GM21423 (cell line): Measurements from ENCODE around the gene FURIN.
A peak's percentile ranks its signal among the peaks of the same experiment; 100 is the strongest.
"Not testable (repeated sequence)": the region's sequence is repeated elsewhere in the genome, so short reads cannot be mapped to it uniquely, and the experiment has no call there.

Experiments
- ATAC-seq: cut with Tn5 transposase; IDR thresholded peaks from one replicate; pipeline ENCODE4 v1.9.1; 2021; ENCODE audit warnings: mild to moderate bottlenecking, moderate library complexity; ENCODE audit not compliant: unreplicated experiment

Gene FURIN

DNA sequence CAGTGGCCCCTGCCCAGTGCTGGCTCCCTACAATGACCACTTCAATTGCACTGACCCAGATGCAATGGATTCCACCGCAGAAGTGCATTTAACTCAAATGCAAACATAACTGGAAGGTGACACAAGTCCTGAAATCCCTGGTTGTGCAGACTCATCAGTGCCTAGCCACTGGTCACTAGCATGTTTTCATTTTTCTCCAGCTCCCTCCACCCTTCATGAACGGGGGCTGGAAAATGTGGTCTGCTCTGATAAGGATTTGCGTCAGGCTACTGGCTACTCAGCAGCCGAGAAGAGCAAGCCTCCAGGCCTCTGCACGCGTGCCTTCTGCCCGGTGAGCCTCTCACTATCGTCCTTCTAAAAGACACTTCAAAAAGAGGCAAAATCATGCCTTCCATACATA, 27.4 kb upstream of the FURIN start:
- no peak for ATAC-seq

DNA sequence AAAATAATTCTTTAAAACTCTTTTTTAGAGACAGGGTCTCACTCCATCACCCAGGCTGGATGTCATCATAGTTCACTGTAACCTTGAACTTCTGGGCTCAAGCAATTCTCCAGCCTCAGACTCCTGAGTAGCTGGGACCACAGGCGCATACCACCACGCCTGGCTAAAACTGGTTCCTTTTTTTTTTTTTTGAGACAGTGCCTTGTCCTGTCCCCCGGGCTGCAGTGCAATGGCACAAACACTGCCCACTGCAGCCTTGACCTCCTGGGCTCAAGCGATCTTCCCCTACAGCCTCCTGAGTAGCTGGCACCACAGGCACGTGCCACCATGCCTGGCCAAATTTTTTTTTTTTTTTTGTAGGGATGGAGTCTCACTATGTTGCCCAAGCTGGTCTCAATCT, 23.7 kb upstream of the FURIN start:
- ATAC-seq: no peak

DNA sequence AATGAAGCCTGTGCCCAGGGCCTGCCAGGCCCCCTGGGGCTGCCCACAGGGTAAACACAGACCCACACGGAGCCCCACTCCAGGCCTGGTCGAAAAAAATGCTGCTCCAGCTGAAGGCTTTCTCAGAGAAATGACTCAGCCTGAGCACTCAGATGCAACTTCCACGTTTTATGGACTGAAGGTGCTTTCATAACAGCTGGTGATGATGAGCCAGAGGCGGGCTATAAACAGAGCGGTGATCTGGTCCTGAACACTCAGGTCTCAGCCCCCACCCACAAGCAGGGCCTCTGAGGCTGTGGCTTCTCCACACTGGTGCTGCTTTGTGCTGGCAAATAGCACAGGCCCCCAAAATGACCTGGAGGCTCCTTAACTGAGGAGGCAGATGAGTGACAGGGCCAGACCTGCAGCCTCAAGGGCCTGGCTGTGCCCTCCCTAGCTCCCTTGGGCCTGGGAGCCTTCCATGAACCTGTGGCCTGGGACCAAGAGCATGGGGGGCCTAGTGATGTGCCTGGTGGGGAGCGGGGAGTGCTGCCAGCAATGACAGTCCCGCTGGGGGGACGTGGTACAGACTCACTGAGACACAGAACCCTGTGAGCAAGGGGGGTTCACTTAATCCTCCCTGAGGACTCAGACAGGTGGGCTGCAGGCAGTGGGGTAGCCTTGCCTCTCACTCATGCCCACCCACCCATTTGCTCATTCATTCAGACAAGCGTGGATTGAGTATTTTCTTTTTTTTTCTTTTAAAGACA, 23.0 kb upstream of the FURIN start:
- ATAC-seq: peak; percentile 90

DNA sequence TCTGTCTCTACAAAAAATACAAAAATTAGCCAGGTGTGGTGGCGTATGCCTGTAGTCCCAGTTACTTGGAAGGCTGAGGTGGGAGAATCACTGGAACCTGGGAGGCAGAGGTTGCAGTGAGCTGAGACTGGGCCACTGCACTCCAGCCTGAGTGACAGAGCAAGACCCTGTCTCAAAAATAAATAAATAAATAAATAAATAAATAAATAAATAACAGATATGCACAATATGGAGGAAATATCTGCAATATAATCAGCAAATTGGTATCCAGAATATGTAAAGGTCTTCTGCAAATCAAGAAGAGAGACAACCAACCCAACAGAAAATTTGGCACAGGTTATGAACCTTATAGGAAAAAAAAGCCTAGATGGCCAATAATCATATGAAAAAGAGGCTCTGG, 19.0 kb upstream of the FURIN start:
- not testable (repeated sequence) for ATAC-seq

DNA sequence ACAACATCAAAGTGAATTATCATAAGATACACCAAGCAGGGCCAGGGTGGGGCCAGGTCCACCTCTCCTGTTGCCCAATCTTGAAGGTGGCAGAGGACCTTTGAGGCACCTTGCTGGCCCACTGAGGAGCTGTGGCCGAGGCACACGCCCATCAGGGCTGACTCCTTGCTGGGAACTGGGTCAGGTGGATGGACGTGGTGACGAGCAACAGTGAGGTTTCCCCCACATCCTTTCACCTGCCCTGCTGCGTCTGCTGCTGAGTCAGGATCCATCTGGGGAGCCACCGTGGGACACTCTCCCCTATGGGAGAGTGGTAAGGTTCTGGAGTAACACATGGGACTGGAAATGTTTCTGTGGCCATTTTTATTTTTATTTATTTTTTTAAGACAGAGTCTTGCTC, 17.3 kb upstream of the FURIN start:
- ATAC-seq: no peak

DNA sequence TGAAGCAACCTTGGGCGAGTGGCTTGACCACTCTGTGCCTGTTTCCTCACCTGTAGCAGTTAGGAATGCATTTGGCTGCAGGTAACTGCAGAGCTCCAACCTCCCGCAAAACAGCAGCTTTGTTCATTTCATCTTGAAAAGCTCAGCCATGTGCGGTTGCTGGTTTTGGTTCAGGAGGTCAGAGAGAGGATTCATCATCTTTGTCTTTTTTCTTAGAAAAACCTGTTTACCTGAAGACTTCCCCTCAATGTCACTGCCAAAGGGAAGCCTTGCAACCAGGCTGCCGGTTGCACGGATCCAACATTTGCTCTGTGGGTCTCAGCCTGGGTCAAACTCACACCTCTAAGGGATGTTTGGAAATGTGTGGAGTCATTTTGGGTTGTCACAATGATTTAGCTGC, 16.4 kb upstream of the FURIN start:
- ATAC-seq: no peak

DNA sequence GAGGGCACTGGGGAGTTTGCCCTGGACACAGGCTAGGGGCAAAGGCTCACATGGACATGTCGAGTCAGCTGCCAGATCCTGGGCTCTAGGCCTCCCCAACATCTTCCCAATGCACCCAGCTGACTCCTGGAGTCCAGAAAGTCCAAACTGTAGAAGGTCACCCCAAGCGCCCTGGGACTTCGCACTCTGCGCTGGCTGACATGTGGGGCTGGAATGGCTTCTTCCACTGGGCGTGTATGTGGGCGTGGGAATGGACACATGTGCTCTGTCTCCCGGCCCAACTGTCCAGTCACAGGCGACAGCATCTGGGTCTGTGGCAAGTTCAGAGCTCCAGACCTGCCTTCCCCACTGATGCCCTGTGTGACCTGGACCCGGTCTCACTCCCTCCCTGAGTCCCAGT, 13.2 kb upstream of the FURIN start:
- ATAC-seq: no peak

DNA sequence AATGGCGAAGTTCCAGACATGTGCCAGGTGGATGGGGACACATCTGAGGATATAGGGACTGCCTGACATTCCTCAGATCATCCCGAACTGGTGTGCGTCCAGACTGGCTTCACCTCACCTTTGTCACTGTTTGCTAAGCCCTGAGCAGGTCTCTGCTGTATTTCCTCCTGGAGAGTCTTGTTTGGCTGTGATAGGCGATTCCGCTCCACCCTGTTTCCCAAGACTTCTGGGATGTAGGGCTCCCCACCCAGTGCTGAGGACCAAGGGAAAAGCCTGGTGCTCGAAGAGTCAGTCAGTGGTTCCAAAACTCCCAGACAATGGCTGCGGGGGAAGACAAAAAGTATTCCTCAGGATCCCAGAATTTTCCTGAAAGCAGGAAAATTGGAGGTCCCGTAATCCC, 11.1 kb upstream of the FURIN start:
- ATAC-seq: no peak

DNA sequence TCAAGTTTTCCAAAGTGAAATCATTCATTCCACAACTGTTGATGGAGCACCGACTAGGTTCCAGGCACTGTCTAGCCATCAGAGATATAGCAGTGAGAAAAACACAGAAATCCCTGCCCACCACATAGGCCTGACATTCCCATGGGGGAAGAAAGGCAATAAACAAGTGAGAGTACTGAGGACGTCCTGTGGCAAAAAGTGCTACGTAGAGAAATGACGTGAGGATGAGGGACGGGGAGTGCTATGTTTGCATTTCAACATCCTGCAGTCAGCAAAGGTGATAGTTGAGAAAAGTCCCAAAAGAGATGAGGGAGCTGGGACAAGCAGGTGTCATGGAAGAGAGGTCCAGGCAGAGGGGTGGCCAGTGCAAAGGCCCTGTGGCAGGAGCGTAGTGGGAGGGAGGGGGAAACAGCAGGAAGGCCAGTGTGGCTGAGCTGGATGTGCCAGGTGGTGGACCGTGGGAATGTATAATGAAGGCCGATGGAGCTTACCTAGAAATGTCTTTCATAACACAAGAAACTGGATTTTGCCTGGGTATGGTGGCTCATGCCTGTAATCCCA, 10.4 kb upstream of the FURIN start:
- no peak for ATAC-seq

DNA sequence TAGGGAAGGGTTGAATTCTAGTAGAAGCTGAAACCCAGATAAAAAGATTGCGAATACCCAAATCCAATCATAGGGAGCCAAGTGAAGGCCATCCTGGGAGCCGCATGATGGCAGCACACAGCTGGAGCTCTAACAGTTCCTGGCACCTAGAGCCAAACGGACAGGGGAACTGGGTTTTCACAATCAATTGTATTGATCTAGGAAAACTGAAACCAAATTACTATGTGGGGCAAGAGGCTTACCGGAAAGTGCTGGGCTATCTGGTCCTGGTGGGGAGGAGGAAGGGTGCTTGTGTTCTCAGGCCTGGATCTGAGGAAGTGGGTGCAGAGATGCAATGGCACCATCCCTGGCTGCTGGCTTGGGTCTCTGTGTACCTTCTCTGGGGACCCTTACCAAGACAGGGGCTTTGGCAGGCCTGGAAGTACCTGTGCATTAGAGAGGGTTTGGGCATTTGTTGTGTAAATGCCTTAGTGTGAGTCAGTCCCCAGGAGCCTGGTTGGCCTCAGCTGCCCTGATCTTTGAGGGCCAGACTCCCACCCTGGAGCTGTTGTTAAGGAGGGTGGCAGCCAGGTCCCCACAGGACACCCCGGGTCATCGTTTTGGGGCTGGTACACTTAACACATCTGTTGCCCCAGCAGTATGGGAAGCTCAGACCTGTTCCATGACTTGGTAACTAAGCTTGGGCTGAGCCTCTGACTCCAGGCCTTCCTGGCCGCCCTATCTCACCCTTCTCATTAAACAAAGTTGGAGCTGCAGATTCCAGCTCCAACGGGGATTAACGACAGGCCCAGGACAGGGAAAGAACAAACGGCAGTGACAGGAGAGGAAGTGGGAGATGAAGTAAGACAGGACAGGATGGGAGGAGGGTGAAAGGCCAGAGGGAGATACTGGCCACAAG, 8.9 kb upstream of the FURIN start:
- no peak for ATAC-seq

DNA sequence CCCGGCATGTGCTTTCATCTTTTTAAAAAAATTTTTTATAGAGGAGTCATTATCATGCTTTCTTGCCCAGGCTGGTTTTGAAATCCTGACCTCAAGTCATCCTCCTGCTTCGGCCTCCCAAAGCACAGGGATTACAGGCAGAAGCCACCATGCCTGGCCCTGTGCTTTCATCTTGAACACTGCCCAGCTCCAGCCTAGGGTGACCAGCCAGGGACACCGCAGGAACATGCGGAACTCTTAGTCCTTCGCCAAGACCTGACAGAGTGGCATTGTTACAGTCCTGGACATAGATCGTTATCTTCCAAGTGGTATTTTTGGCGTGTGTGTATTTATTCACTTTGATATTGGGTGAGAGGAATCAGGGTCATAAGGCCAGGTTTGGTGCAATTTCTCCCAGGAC, 7.9 kb upstream of the FURIN start:
- no peak for ATAC-seq

DNA sequence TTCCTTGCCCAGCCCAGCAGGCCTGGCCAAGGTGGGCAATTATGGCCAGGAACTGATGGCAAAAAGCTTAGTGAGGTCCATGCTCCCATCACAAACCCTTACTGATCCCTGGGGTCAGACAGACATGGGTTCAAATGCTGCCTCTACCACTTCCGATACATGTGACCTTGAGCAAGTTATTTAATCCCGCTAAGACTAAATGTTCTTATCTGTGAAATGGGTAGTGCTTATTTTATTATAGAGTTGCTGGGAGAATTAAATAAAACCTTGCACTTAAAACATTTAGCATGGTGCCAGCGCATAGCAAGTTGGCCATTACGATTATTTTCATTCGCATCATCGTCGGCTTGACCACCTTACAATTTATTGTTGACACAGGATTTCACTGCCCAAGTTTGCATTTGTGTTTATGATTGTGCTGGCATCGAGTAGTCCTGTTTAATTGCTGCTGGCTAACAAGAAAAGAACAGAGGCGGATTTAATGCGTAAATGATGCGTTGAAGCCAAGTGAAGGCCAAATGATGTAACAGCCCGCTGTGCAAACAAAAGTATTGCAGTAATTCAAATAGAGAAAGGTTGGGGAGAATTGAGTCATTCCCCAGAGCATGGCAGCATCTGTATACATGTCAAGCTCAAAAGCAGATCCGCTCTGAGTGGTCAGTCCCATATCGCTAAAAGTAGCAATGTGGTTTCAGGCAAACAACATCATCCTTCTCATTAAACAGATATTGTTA, 7.3 kb upstream of the FURIN start:
- no peak for ATAC-seq

DNA sequence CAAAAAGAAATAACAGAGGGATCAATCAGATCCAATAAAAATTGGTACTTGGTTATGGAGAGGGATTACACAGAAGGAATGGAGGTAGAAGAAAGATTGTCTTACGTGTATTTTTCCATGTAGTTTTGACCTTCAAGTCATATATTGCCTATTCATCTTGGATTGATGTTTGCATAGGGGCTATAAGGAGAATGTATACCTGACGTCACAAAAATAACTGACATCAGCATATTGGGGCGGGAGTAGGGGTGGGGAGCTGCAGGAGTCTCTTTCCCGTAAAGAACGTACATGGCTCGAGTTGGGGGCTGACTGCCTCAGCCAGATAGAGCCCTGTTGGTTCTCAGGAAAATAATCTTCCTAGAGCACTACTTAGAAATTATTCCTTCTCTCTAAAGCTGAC, 5.9 kb upstream of the FURIN start:
- no peak for ATAC-seq

DNA sequence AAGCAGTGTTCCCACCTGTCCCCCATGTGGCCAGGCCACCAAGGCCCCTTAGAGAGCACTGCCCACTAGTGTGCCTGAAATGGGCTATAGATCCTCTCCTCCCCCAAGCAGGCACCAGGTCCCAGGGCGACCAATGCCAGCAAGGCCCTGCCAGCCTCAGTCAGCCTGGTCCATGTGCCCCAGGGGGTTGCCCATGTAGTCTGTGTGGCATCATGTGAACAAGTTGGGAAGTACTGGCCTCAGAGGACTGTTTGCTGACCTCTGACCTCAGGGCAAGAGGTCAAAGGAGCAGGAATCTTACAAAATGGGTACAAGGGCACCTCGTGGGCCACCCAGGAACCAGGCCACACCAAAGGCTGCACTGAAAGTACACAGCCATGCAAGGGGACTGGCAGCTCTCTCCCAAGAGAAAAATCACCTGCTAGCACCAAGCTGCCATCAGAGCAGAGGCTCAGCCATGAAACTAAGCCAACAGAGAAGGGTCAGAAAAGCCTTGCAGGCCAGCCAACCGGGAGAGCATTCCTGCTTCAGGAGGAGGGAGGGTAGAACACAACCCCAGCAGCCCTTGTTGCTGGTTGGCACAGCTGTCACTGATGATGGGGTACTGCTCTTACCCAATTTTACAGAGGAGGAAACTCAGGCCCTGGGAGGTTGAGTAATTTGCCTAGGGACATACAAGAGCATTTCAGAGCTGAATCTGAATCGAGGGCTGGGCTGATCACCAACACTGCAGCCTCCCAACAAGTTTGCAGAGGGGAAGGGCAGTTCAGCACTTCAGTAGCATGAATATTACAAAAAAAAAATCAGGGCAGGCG, 5.2 kb upstream of the FURIN start:
- no peak for ATAC-seq

DNA sequence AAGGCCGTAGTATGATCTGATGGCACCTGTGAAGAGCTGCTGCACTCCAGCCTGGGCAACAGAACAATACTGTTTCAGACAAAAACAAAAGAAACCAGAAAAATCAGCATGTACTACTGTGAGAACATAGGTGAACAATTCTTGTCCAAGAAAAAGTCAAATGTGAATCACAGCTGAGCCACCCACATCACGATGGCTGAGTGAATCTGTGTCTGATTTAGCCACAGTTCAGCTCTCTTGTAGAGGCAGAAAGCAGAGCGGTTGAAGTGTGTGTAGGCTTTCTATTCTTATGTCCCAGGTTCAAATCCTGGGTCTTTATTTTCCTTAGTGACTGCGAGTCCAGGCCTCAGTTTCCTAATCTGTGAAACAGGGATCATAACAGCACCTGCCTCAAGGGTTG, 4.4 kb upstream of the FURIN start:
- no peak for ATAC-seq

DNA sequence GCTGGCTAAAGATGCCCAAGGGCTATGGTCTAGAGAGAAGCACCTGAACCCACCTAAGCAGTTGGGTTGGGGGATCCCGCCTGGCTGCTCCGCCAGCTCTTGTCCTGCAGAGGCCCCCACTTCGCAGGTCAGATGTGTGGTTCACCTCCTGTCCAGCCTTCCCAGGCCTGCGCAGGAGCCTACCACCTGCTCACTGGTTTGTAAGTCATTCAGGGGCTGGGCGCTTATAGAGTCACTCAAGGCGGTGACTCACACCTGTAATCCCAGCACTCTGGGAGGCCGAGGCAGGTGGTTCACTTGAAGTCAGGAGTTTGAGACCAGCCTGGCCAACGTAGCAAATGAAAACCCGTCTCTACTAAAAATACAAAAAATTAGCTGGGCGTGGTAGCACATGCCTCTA, 3.9 kb upstream of the FURIN start:
- ATAC-seq: no peak

DNA sequence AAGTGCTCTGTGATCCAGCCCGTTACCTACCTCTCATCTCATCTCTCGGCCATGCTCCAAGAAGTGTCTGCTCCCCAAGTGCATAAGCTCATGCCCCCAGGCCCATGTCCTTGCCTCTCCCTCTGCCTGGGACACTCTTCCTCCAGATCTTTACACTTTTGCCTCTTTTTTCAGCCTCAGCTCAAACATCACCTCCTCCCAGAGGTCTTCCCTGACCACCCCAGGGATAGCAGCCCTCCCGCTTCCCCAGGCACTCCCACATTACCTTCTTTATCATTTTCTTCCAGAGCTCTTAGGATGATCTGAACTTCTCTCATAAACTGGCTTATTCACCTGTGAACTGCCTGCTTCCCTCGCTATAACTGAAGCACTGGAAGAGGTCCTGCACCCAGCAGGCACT, 2.7 kb upstream of the FURIN start:
- ATAC-seq: no peak

DNA sequence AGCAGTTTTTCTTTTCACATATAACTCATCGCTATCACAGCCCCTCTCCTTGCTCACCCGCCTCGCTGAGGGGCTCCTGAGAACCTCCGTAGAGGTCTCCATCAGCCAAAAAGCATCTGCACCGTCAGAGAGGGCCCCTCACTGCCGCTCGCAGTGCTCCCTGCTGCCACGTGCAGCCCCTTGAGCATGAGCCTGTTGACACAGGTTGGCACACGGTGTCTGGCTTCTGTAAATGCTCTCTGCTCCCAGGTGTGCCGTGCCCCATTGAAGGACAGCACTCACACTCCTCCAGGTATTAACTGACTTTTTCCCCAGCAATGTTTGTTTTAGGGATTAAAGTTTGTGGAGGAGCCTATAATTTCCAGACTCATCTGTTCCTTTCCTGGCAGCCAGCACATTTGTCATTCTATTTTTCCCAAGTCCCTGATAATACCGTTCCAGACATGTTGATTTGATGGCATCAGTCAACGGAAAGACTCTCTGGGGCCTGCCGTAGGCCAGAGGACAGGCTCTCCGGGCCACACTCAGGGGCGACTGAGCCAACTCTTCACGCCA, 2.1 kb upstream of the FURIN start:
- ATAC-seq: no peak

DNA sequence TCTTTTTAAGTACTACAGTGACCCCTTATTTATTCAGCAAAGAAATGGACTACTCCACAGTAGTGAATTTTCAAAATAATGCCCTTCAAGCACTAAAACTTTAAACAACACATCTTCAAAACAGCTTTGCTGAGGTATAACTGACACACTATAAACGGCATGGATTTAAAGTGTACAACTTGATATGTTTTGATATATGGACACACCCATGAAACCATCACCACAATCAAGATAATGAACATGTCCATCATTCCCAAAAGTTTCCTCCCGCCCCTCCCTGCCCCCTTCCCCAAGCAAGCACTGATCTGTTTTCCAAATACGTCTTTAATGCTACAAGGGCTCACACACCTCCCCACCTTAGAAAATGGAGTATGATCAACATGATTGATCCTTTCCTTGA, 1.6 kb upstream of the FURIN start:
- ATAC-seq: no peak

DNA sequence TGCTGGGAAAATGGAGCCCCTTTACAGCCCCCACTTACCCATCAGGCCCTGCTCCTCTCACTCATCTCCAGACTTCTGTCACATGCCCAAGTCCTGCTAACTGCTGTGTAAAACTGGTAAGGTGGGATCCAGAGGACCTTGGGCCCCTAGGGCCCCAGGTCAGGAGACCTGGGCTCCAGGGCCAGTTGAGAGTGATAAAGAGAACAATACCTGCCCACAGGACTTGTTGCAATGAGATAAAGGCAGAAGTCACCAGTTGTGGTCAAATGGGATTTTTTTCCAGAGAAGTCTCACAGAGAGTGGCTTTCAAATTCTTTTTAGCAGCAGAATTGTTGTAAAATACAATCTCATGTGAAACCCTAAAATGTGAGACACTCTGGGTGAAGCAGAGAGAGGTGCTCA, 753 bp downstream of the FURIN start:
- no peak for ATAC-seq
